Stimulated activated CD8-positive, alpha-beta memory T cell treated with anti-CD3 and anti-CD28 coated beads, Interleukin-15, amount 100 ng/mL, for 4 hours (primary cell): ENCODE results near the gene EHD3.
"Not testable (repeated sequence)": the region's sequence is repeated elsewhere in the genome, so short reads cannot be mapped to it uniquely, and the experiment has no call there.

Experiments
- DNase-seq, 2 donors: peaks; one replicate each; pipeline ENCODE4 v3.0.0-alpha.2; 2020; ENCODE audit warnings: low read depth in 2 of 2

EHD3 gene

GRCh38 chr2:31254237-31255203 lies 20.6 kb downstream of the EHD3 start:
- DNase-seq, result no peak

DNA sequence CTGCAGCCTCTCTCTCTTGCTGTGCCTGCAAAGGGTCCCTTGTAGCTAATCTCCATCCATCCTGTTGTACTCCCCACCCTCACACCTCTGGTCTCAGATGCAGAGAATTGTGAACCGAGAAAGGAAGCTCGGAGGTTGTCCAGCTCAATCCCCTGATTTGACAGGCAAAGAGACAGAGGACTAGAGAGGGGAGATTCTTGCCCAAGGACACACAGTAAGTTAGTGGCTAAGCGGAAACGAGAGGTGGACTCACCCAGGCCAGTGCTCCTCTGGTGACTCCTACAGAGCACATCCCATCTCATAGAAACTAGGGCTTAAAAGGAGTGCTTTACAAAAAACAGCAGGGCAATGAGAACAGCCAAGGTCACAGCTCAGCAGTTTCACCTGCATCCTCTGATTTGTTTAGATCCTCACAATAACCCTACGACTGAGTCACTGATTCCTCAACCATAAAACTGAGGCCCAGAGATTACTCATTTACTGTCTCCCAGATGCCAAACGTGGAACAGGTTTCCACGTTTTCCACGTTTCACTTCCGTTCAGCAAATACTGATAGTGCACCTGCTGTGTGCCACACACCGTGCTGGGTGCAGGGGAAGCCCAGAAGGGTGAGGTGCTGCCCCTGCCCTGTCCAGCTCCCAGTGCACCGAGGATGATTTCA lies 22.1 kb downstream of the EHD3 start:
- DNase-seq, result no peak

- DNase-seq, result no peak
These were observed 22.8 kb downstream of the EHD3 start for GRCh38 chr2:31256611-31257382.

GRCh38 chr2:31258351-31258750 lies 24.4 kb downstream of the EHD3 start:
- DNase-seq, result no peak

GRCh38 chr2:31259075-31259474 lies 25.1 kb downstream of the EHD3 start:
- no peak for DNase-seq

DNA sequence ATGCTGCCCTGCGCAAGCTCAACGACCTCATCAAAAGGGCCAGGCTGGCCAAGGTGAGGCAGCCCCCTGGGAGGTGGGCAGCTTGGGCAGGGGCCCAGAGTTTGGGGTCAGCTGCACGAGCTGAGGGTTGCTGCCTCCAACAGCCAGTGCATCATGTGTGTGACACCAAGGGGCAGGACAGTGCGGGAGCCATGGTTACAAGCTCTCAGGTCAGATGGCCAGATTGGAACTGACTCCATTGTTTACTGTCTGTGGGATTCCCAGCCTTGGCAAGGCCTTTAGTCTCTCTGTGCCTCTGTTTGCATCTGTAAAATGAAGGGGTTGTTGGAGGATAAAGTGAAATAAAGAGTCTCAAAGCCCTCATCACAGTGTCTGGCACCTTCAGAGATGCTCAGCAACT lies 26.9 kb downstream of the EHD3 start:
- DNase-seq, result no peak

- no peak for DNase-seq
These were observed 29.8 kb downstream of the EHD3 start for GRCh38 chr2:31263636-31264190.

DNA sequence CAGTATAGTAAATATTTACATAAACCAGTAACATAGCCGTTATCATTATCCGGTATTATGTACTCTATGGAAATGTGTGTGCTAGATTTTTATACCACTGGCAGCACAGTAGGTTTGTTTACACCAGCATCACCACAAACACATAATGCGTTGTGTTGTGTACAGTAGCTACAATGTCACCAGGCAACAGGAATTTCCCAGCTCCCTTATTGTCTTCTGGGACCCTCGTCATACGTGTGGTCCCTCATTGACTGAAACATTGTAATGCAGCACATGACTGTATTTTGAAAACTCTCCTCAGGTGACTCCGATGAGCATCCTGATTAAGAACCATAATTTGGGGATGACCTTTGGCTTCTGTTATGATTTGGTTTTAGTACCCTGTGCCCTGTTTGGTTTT lies 31.3 kb downstream of the EHD3 start:
- DNase-seq, result no peak

DNA sequence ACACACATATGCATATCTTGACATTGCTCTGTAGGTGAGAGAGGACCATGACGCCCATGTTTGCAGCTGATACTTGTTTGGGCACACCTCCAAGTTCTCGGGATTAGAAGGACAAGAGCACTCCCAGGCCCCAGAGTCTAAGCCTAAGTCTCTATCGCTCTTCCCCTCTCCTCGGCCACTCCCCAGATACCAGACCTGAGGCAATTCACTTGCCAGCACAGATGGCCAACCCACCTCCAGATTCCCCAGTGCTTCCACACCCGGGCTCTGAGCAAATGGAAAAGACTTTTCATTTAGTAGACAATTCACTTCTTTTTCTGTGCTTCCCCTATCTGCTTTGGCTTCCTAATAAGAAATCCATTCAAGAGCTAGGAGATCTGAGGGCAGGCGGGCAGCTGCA lies 32.9 kb downstream of the EHD3 start:
- no peak for DNase-seq

GRCh38 chr2:31267437-31268120 lies 33.6 kb downstream of the EHD3 start:
- DNase-seq, result no peak

DNA sequence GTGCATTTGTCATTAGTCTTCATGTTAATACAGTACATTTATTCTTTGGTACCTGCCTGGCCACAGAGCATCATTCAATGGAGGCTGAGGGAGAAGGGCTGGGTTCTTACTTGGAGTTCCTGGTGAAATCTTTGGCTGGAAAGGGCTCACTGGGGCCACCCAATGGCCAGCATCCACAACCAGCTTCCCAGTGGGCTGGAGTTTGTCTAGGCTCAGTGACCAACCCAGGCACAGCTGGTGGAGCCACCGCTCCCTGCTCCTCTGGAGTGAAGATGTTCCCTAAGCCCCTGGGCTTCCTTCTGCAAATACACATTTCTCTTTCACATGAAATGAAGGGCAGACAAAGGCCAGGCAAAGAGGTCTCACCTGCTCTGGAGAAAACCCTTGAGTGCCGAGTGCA lies 34.4 kb downstream of the EHD3 start:
- no peak for DNase-seq

- DNase-seq, result no peak
These were observed 35.1 kb downstream of the EHD3 start for GRCh38 chr2:31269087-31269486.

GRCh38 chr2:31270131-31270530 lies 36.2 kb downstream of the EHD3 start:
- no peak for DNase-seq

DNA sequence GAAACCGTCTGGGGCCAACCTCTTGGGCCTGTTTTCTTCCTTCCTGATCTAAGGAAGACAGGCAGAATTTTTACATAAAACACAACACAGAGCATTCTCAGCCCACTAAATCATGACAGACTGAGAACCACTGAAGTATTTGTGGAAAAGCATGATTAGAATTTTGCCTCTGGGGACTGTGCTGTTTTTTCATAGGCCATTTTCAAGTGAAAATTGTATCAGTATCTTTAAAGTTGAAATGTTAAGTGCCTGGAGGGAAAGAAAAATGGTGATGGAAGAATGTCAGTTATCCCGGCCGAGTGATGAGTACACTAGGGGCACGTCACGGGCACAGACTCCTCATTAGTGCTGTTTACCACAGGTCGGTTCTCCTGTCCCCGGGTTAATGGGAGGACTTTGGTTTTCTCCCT lies 36.9 kb downstream of the EHD3 start:
- no peak for DNase-seq

GRCh38 chr2:31271851-31272267 lies 37.9 kb downstream of the EHD3 start:
- DNase-seq, result no peak

GRCh38 chr2:31274401-31275075 lies 40.6 kb downstream of the EHD3 start:
- DNase-seq, result no peak

- DNase-seq, result no peak
These were observed 42.0 kb downstream of the EHD3 start for GRCh38 chr2:31275976-31276375.

- no peak for DNase-seq
These were observed 43.7 kb downstream of the EHD3 start for GRCh38 chr2:31277621-31278020.

DNA sequence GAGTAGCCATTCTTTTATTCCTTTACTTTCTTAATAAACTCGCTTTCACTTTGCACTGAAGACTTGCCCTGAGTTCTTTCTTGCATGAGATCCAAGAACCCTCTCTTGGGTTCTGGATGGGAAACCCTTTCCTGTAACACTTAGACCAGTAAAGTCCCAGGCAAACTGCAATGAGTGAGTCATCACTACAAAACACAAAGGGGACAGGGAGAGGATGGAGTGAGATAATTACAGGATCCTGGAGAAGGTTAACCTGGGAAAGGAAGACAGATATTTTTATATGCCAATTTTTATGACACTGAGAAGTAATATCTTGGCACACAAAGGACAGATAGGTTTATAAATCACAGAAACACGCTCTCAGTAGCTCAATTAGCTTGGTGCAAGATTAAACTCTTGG lies 48.7 kb downstream of the EHD3 start:
- DNase-seq, result no peak

DNA sequence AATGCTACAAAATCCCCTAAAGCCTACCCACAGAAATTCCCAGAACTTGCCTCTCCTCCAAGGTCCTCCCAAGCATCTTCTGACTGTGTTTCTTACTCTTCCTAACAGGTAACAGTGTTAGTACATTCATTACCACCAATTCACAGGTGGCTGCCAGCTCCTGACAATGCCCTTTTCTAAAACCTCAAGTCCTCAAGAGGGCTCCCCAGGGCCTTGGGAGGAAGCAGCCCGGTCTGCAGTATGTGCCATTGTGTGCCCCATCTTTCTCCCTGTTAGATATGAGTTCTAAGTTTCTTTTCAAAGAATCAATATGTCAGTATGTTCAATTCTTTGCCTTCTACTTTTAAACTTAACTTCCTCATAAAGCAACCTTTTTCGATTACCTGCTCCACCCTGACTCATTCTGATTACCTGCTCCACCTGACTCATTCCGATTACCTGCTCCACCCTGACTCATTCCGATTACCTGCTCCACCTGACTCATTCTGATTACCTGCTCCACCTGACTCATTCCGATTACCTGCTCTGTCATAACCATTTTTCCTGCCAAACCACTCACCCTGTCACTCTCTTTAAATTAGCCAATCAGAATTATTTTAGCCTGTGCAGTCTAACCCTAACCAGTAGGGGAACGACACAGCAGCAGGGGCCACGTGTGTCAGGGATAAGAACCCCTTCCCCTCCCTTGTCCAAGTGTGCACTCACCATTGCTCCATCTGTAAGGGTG lies 49.4 kb downstream of the EHD3 start:
- DNase-seq, result not testable (repeated sequence)
